Endothelial cell of umbilical vein (primary cell): ENCODE results near the gene LPIN2. TPM values are rescaled to one million over a fixed set of nuclear protein-coding genes. Genes with fewer than 3 reads are reported as not detected.

Experiments
- BruUV-seq: library from RNA; stranded (reverse); fragments of 400-500 nt; replicated peaks from 2 replicates; lab custom pipeline; 2021; lab: Mats Ljungman, UMichigan
- CTCF ChIA-PET: fragments of 300-600, 350-600 bp; sonication (Branson Sonifier 250); formaldehyde crosslinking; loops from one replicate; lab custom pipeline; 2021; ENCODE audit warnings: antibody characterized with exemption, inconsistent platforms; lab: Charles Lee
- POLR2A ChIA-PET: fragments of 300-600, 350-600 bp; sonication (Branson Sonifier 250); formaldehyde crosslinking; loops from one replicate; lab custom pipeline; 2021; ENCODE audit warnings: antibody characterized with exemption, inconsistent platforms; lab: Charles Lee
- DNase-seq: peaks from one replicate; pipeline ENCODE4 v3.0.0-alpha.2; 2011; ENCODE audit warnings: low read depth, low spot score
- FAIRE-seq: peaks from 2 replicates; lab custom pipeline; 2011; peaks lifted over from hg19 to GRCh38; lab: Jason Lieb, UNC
- H2AFZ ChIP-seq: 2 replicates; pipeline ENCODE4 v1.6.0; 2012; ENCODE audit warnings: low read depth, low read length, control low read depth, inconsistent platforms
- H3K27ac ChIP-seq: 2 replicates; pipeline ENCODE4 v1.5.1; 2011; ENCODE audit warnings: low read depth, mild to moderate bottlenecking, control low read depth, low read length, moderate library complexity; ENCODE audit not compliant: insufficient read depth
- H3K27me3 ChIP-seq, 2 experiments: 2 replicates each; pipeline versions ENCODE4 v1.6.0 to v1.6.1; 2011; ENCODE audit warnings: low read length in 2 of 2, mixed read lengths in 1 of 2; ENCODE audit not compliant: control insufficient read depth in 2 of 2, insufficient read depth in 2 of 2
- H3K36me3 ChIP-seq, 2 experiments: 2 replicates in 1 of 2; 3 replicates in 1 of 2; pipeline ENCODE4 v1.5.1; 2011; ENCODE audit warnings: low read length in 2 of 2, mild to moderate bottlenecking in 1 of 2, moderate library complexity in 1 of 2; ENCODE audit not compliant: control insufficient read depth in 2 of 2, insufficient read depth in 2 of 2; ENCODE audit errors: extremely low read depth in 1 of 2
- H3K4me1 ChIP-seq: 3 replicates; pipeline ENCODE4 v1.5.1; 2011; ENCODE audit warnings: mild to moderate bottlenecking, low read length; ENCODE audit not compliant: control insufficient read depth, insufficient read depth; ENCODE audit errors: extremely low read depth
- H3K4me2 ChIP-seq: 2 replicates; pipeline ENCODE4 v1.6.1; 2011; ENCODE audit warnings: low read length, control low read depth, mixed read lengths; ENCODE audit not compliant: insufficient read depth
- H3K4me3 ChIP-seq, 3 experiments: fragments of 200-600 bp in 1 of 3; sonication (generic), shearing (Covaris generic) in 1 of 3; replicated peaks in 1 of 3; 2 replicates each; pipeline ENCODE4 v1.5.1; 2011 to 2016; ENCODE audit warnings: control low read depth in 3 of 3, low read length in 3 of 3, mild to moderate bottlenecking in 2 of 3, inconsistent platforms in 1 of 3, low read depth in 1 of 3, moderate library complexity in 1 of 3; ENCODE audit not compliant: insufficient read depth in 1 of 3
- H3K79me2 ChIP-seq: 2 replicates; pipeline ENCODE4 v1.6.0; 2012; ENCODE audit warnings: low read length, inconsistent platforms; ENCODE audit not compliant: control insufficient read depth, insufficient read depth
- H3K9ac ChIP-seq: replicated peaks from 2 replicates; pipeline ENCODE3; 2011; ENCODE audit warnings: low read length, control low read depth; ENCODE audit not compliant: insufficient read depth; ENCODE audit errors: extremely low read depth
- H3K9me1 ChIP-seq: replicated peaks from 3 replicates; pipeline ENCODE4 v1.6.0; 2011; ENCODE audit warnings: mild to moderate bottlenecking, low read length; ENCODE audit not compliant: control insufficient read depth, insufficient read depth; ENCODE audit errors: extremely low read depth
- H3K9me3 ChIP-seq: replicated peaks from 2 replicates; pipeline ENCODE4 v1.5.1; 2012; ENCODE audit warnings: low read length, inconsistent platforms; ENCODE audit not compliant: control insufficient read depth, insufficient read depth
- H4K20me1 ChIP-seq: replicated peaks from 2 replicates; pipeline ENCODE3; 2011; ENCODE audit warnings: mild to moderate bottlenecking, low read length; ENCODE audit not compliant: control insufficient read depth, insufficient read depth; ENCODE audit errors: extremely low read depth
- EZH2 ChIP-seq: IDR thresholded peaks from 2 replicates; pipeline ENCODE4 v1.6.1; 2012; ENCODE audit warnings: borderline replicate concordance, low read depth, mild to moderate bottlenecking, moderate library complexity, low read length, inconsistent platforms; ENCODE audit not compliant: severe bottlenecking
- FOS ChIP-seq: IDR thresholded peaks from 2 replicates; pipeline ENCODE4 v1.6.1; 2011; ENCODE audit warnings: mild to moderate bottlenecking, low read length, moderate library complexity, borderline replicate concordance; ENCODE audit not compliant: insufficient read depth
- GATA2 ChIP-seq: IDR thresholded peaks from 2 replicates; pipeline ENCODE4 v1.7.0; 2011; ENCODE audit warnings: low read depth, mild to moderate bottlenecking, moderate library complexity, mixed read lengths, low read length; ENCODE audit not compliant: insufficient read length, insufficient read depth
- JUN ChIP-seq: IDR thresholded peaks from 2 replicates; pipeline ENCODE4 v1.6.1; 2011; ENCODE audit warnings: borderline replicate concordance, low read depth; ENCODE audit not compliant: insufficient read length, insufficient read depth
- MYC ChIP-seq: IDR thresholded peaks from one replicate; pipeline ENCODE4 v1.6.1; 2011; ENCODE audit warnings: mild to moderate bottlenecking, low read depth, low read length
- POLR2A ChIP-seq: IDR thresholded peaks from 2 replicates; pipeline ENCODE4 v1.6.1; 2012; ENCODE audit warnings: low read depth, mild to moderate bottlenecking, control low read depth, low read length
- POLR2AphosphoS5 ChIP-seq: IDR thresholded peaks from 2 replicates; pipeline ENCODE4 v1.6.1; 2012; ENCODE audit warnings: low read depth, mild to moderate bottlenecking, control low read depth, low read length, moderate library complexity; ENCODE audit not compliant: insufficient read depth
- dilution Hi-C: fragments of 300-500 bp; cut with MboI; formaldehyde crosslinking; loops from one replicate; pipeline ENCODE4 v1.15.0; 2019; ENCODE audit warnings: low sequenced_read_pairs; ENCODE audit not compliant: extremely low pct_ligation_motif_present
- intact Hi-C: fragments of 100-400 bp; cut with micrococcal nuclease; formaldehyde crosslinking; loops from one replicate; pipeline ENCODE4 v1.10.0; 2022
- polyA plus RNA-seq, 4 experiments: library from polyadenylated mRNA; depleted of rRNA in 3 of 4; stranded (reverse) in 3 of 4; unstranded in 1 of 4; fragments of >200 nt; gene quantifications; 2 replicates each; pipeline versions ENCODE4 v1.2.1 to v1.2.3, GENCODE V29; 2011 to 2012; ENCODE audit warnings: missing spikeins in 1 of 4
- total RNA-seq: library from RNA; stranded (reverse); gene quantifications from 2 replicates; pipeline ENCODE4 v1.2.3, GENCODE V29; 2021
- TF ChIP-seq, protein P1 (sequence below): IDR thresholded peaks from 2 replicates; pipeline ENCODE4 v1.6.1; 2011; ENCODE audit not compliant: insufficient read depth, insufficient read length
- TF ChIP-seq, protein P2 (sequence below), 2 donors: IDR thresholded peaks; 1 replicate in 1 of 2; 2 replicates in 1 of 2; pipeline ENCODE4 v1.5.1; 2011; ENCODE audit warnings: low read length in 2 of 2, mild to moderate bottlenecking in 2 of 2, moderate library complexity in 2 of 2, control low read depth in 1 of 2, inconsistent platforms in 1 of 2, low read depth in 1 of 2; ENCODE audit not compliant: insufficient read depth in 1 of 2; ENCODE audit errors: extremely low read depth in 1 of 2

LPIN2 gene
- total and polyA plus RNA-seq, 2 donors (not counting 3 experiments of a cell fraction or from before 2014, with no cell fraction given), result 14.7 to 24.4 TPM

DNA sequence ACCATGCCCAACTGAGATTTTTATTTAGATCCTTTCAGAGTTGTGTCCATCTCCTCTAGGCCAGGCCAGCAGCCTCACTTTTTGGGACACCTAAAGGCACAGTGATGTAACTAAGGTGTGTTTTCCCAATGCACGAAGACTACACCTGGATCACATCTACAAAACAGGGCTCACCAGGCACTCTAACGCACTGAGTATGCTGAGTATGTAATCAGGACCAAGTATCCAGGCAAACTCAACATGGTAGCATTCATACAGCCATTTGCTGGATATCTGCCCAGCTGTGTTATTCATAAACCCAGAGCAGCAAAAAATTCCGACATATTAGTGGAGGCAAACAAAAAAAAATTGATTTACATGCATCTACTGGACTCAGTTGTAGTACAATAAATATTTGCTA is 33.8 kb downstream of the LPIN2 start:
- FAIRE-seq, result no peak
- no peak overlapping the region for H2AFZ ChIP-seq
- peak; percentile 55 for DNase-seq
- no peaks in the 10 kb centered on the region for H3K27me3 ChIP-seq
- H3K9me1 ChIP-seq, result no peaks in the 10 kb centered on the region
- H3K4me2 ChIP-seq, result peak overlapping the region; percentile 84
- no TSS peak for BruUV-seq
- H3K4me3 ChIP-seq, result no peak overlapping the region
- dilution Hi-C loops, result no loop called here
- intact Hi-C loops, result no loop called here
- ChIA-PET CTCF (interaction anchor here (0.6 to 2.6 kb wide), 5 partner anchors 30 to 84 kb away, joined by 3 to 7 read pairs (median 3); no protein-coding TSS in a partner anchor), POLR2A (no interaction called here)
- peak overlapping the region; percentile 75 for H3K27ac ChIP-seq
- no peaks in the 10 kb centered on the region for H3K36me3 ChIP-seq
- peaks cover 82% of the 10 kb centered on the region for H3K79me2 ChIP-seq
- no peak overlapping the region for H3K9ac ChIP-seq
- no peaks in the 10 kb centered on the region for H4K20me1 ChIP-seq
- H3K4me1 ChIP-seq, result peaks cover 60% of the 10 kb centered on the region
- TF ChIP-seq JUN (no peak), GATA2 (no peak), MYC (no peak), FOS (no peak), EZH2 (no peak), POLR2A (no peak)
- TF ChIP-seq, protein P1, sequence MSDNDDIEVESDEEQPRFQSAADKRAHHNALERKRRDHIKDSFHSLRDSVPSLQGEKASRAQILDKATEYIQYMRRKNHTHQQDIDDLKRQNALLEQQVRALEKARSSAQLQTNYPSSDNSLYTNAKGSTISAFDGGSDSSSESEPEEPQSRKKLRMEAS, result no peak
- H3K9me3 ChIP-seq, result no peaks in the 10 kb centered on the region

DNA sequence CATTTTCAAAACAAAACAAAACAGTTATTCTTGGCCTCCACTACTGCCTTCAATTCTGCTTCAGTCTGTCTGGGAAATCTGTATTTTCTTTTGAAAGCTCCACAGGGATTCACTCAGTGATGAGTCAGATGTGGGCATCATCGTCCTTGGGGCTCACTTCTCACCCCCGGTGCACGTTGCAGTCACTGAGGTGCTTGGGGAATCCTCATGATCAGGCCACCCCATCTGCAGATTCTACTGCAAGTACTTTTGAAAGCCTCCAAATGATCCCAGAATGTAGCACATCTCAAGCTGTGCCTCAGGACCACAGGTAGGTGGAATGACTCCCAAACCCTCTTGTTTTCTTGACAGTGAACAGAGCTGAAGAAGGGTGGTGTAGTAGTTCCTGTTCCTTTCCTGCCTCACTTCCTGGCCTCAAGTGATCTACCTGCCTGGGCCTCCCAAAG is 34.3 kb downstream of the LPIN2 start:
- ChIA-PET POLR2A (no interaction called here), CTCF (interaction anchor here (0.6 to 2.6 kb wide), 5 partner anchors 30 to 84 kb away, joined by 3 to 7 read pairs (median 3); no protein-coding TSS in a partner anchor)
- H3K9me3 ChIP-seq, result no peaks in the 10 kb centered on the region
- no TSS peak for BruUV-seq
- intact Hi-C loops (no loop called here), dilution Hi-C loops (no loop called here)
- TF ChIP-seq MYC (no peak), POLR2AphosphoS5 (no peak), EZH2 (no peak), FOS (peak; percentile 52), GATA2 (no peak), POLR2A (no peak), JUN (peak; percentile 1)
- TF ChIP-seq, protein P2, sequence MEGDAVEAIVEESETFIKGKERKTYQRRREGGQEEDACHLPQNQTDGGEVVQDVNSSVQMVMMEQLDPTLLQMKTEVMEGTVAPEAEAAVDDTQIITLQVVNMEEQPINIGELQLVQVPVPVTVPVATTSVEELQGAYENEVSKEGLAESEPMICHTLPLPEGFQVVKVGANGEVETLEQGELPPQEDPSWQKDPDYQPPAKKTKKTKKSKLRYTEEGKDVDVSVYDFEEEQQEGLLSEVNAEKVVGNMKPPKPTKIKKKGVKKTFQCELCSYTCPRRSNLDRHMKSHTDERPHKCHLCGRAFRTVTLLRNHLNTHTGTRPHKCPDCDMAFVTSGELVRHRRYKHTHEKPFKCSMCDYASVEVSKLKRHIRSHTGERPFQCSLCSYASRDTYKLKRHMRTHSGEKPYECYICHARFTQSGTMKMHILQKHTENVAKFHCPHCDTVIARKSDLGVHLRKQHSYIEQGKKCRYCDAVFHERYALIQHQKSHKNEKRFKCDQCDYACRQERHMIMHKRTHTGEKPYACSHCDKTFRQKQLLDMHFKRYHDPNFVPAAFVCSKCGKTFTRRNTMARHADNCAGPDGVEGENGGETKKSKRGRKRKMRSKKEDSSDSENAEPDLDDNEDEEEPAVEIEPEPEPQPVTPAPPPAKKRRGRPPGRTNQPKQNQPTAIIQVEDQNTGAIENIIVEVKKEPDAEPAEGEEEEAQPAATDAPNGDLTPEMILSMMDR (IDR thresholded peaks at IDR 0.05; ENCODE audit: extremely low read depth in 1 of 2, insufficient read depth in 1 of 2, low read depth in 1 of 2, low read length in 2 of 2), result no peak
- TF ChIP-seq, protein P1, result no peak
- peak overlapping the region; percentile 84 for H3K4me2 ChIP-seq
- H3K4me1 ChIP-seq, result peaks cover 56% of the 10 kb centered on the region
- peaks cover 79% of the 10 kb centered on the region for H3K79me2 ChIP-seq
- no peak overlapping the region for H2AFZ ChIP-seq
- DNase-seq (peak; percentile 75), FAIRE-seq (peak; percentile 76)
- H3K9ac ChIP-seq, result peak overlapping the region; percentile 45
- no peaks in the 10 kb centered on the region for H3K36me3 ChIP-seq
- H4K20me1 ChIP-seq, result no peaks in the 10 kb centered on the region
- peak overlapping the region; percentile 75 for H3K27ac ChIP-seq
- H3K9me1 ChIP-seq, result no peaks in the 10 kb centered on the region
- no peaks in the 10 kb centered on the region for H3K27me3 ChIP-seq
- peak overlapping the region in 1 of 3 experiments; percentile 44 for H3K4me3 ChIP-seq
